NT2/D1 (cell line): Measurements from ENCODE around the gene ADAMTS18.

Experiments used
- DNase-seq: peaks from one replicate; pipeline ENCODE4 v3.0.0-alpha.2; 2011; ENCODE audit warnings: low read depth, low spot score
- H3K27me3 ChIP-seq: 2 replicates; pipeline ENCODE4 v1.6.0; 2011; ENCODE audit warnings: mild to moderate bottlenecking; ENCODE audit not compliant: insufficient read length, insufficient read depth
- H3K36me3 ChIP-seq: 2 replicates; pipeline ENCODE4 v1.6.1; 2011; ENCODE audit warnings: mild to moderate bottlenecking, low read length, mixed read lengths; ENCODE audit not compliant: insufficient read depth, insufficient read length
- H3K4me1 ChIP-seq: 2 replicates; pipeline ENCODE4 v1.5.1; 2011; ENCODE audit not compliant: insufficient read depth, insufficient read length
- H3K4me3 ChIP-seq: 2 replicates; pipeline ENCODE4 v1.5.1; 2011; ENCODE audit warnings: low read depth; ENCODE audit not compliant: insufficient read length
- H3K9ac ChIP-seq: 2 replicates; pipeline ENCODE4 v1.6.0; 2011; ENCODE audit warnings: low read depth; ENCODE audit not compliant: insufficient read length
- H3K9me3 ChIP-seq: 2 replicates; pipeline ENCODE4 v1.5.1; 2011; ENCODE audit warnings: mild to moderate bottlenecking, low read length; ENCODE audit not compliant: insufficient read depth
- SUZ12 ChIP-seq: IDR thresholded peaks from 2 replicates; pipeline ENCODE4 v1.6.1; 2011; ENCODE audit not compliant: insufficient read length, insufficient read depth; ENCODE audit errors: extremely low read depth
- YY1 ChIP-seq: IDR thresholded peaks from 2 replicates; pipeline ENCODE4 v1.6.1; 2011; ENCODE audit not compliant: insufficient read length, insufficient read depth
- ZNF274 ChIP-seq: IDR thresholded peaks from 2 replicates; pipeline ENCODE4 v1.6.1; 2011; ENCODE audit warnings: mild to moderate bottlenecking, low read depth, low read length

The ADAMTS18 gene

GRCh38 chr16:77422196-77422784, 12.5 kb downstream of the ADAMTS18 start:
- no peaks in the 10 kb centered on the region for H3K4me1 ChIP-seq
- DNase-seq: no peak
- no peak overlapping the region for H3K4me3 ChIP-seq
- TF ChIP-seq SUZ12 (no peak), ZNF274 (no peak), YY1 (no peak)
- no peaks in the 10 kb centered on the region for H3K9me3 ChIP-seq
- no peaks in the 10 kb centered on the region for H3K36me3 ChIP-seq
- H3K27me3 ChIP-seq: no peaks in the 10 kb centered on the region
- H3K9ac ChIP-seq: no peak overlapping the region

GRCh38 chr16:77416939-77417480, 17.8 kb downstream of the ADAMTS18 start:
- Histone ChIP-seq H3K4me1 (no peaks in the 10 kb centered on the region), H3K9me3 (no peaks in the 10 kb centered on the region), H3K27me3 (no peaks in the 10 kb centered on the region), H3K4me3 (no peak overlapping the region), H3K36me3 (no peaks in the 10 kb centered on the region), H3K9ac (no peak overlapping the region)
- DNase-seq: no peak
- TF ChIP-seq SUZ12 (no peak), YY1 (no peak), ZNF274 (no peak)

- H3K9me3 ChIP-seq: no peaks in the 10 kb centered on the region
- no peaks in the 10 kb centered on the region for H3K27me3 ChIP-seq
- H3K4me1 ChIP-seq: no peaks in the 10 kb centered on the region
- no peak overlapping the region for H3K9ac ChIP-seq
- H3K4me3 ChIP-seq: no peak overlapping the region
- TF ChIP-seq YY1 (no peak), SUZ12 (no peak), ZNF274 (no peak)
- DNase-seq: no peak
- H3K36me3 ChIP-seq: no peaks in the 10 kb centered on the region
These were observed 20.0 kb downstream of the ADAMTS18 start for GRCh38 chr16:77414752-77415231.

GRCh38 chr16:77410449-77410848, 24.4 kb downstream of the ADAMTS18 start:
- TF ChIP-seq YY1: no peak
- Histone ChIP-seq H3K4me3 (no peak overlapping the region), H3K27me3 (no peaks in the 10 kb centered on the region), H3K9ac (no peak overlapping the region), H3K36me3 (no peaks in the 10 kb centered on the region), H3K4me1 (no peaks in the 10 kb centered on the region), H3K9me3 (peaks cover 6% of the 10 kb centered on the region)
- DNase-seq: no peak

- H3K4me3 ChIP-seq: no peak overlapping the region
- no peaks in the 10 kb centered on the region for H3K4me1 ChIP-seq
- H3K36me3 ChIP-seq: no peaks in the 10 kb centered on the region
- no peak for DNase-seq
- H3K27me3 ChIP-seq: no peaks in the 10 kb centered on the region
- H3K9ac ChIP-seq: no peak overlapping the region
- peaks cover 6% of the 10 kb centered on the region for H3K9me3 ChIP-seq
- no peak for TF ChIP-seq ZNF274
- no peak for TF ChIP-seq SUZ12
- TF ChIP-seq YY1: no peak
These were observed 25.5 kb downstream of the ADAMTS18 start for GRCh38 chr16:77409311-77409710.

- Histone ChIP-seq H3K9ac (no peak overlapping the region), H3K36me3 (no peaks in the 10 kb centered on the region), H3K4me1 (no peaks in the 10 kb centered on the region)
These were observed 26.2 kb downstream of the ADAMTS18 start for GRCh38 chr16:77408607-77409006.

GRCh38 chr16:77406680-77407079, 28.2 kb downstream of the ADAMTS18 start:
- DNase-seq: no peak

More at GRCh38 chr16:77408607-77409006, 26.2 kb downstream of the ADAMTS18 start:
- DNase-seq: no peak
- TF ChIP-seq SUZ12: no peak
- no peak for TF ChIP-seq ZNF274
- no peak for TF ChIP-seq YY1
- no peaks in the 10 kb centered on the region for H3K27me3 ChIP-seq
- peaks cover 6% of the 10 kb centered on the region for H3K9me3 ChIP-seq
- H3K4me3 ChIP-seq: no peak overlapping the region

More at GRCh38 chr16:77406680-77407079, 28.2 kb downstream of the ADAMTS18 start:
- no peaks in the 10 kb centered on the region for H3K27me3 ChIP-seq
- H3K9me3 ChIP-seq: peaks cover 6% of the 10 kb centered on the region
- TF ChIP-seq YY1 (no peak), SUZ12 (no peak), ZNF274 (no peak)
- H3K4me1 ChIP-seq: no peaks in the 10 kb centered on the region
- H3K36me3 ChIP-seq: no peaks in the 10 kb centered on the region
- no peak overlapping the region for H3K9ac ChIP-seq
- H3K4me3 ChIP-seq: no peak overlapping the region
